ENCODE measurements around the gene DTL.

Gene DTL

GRCh38 chr1:212073490-212073889 lies 37.9 kb downstream of the DTL start:
- H3K9ac ChIP-seq (ENCODE audit: low read depth, low read length): no peak overlapping the region
- H3K4me3 ChIP-seq (ENCODE audit: low read length): no peak overlapping the region
- no peak overlapping the region for H3K27ac ChIP-seq (ENCODE audit: low read length)
- H3K4me1 ChIP-seq (ENCODE audit: insufficient read depth, low read length): no peaks in the 10 kb centered on the region
- H3K9me3 ChIP-seq (ENCODE audit: insufficient read depth, low read depth, low read length): no peaks in the 10 kb centered on the region
- H3K27me3 ChIP-seq (ENCODE audit: insufficient read depth, low read length): no peaks in the 10 kb centered on the region
- H3K36me3 ChIP-seq (ENCODE audit: insufficient read depth, low read depth, low read length): peaks cover 94% of the 10 kb centered on the region

GRCh38 chr1:212074313-212074712 lies 38.8 kb downstream of the DTL start:
- no peaks in the 10 kb centered on the region for H3K9me3 ChIP-seq (ENCODE audit: insufficient read depth, low read depth, low read length)
- no peaks in the 10 kb centered on the region for H3K4me1 ChIP-seq (ENCODE audit: insufficient read depth, low read length)
- no peak overlapping the region for H3K4me3 ChIP-seq (ENCODE audit: low read length)
- no peak overlapping the region for H3K9ac ChIP-seq (ENCODE audit: low read depth, low read length)
- H3K36me3 ChIP-seq (ENCODE audit: insufficient read depth, low read depth, low read length): peaks cover 94% of the 10 kb centered on the region
- no peak overlapping the region for H3K27ac ChIP-seq (ENCODE audit: low read length)
- no peaks in the 10 kb centered on the region for H3K27me3 ChIP-seq (ENCODE audit: insufficient read depth, low read length)

GRCh38 chr1:212074856-212075255 lies 39.3 kb downstream of the DTL start:
- H3K36me3 ChIP-seq (ENCODE audit: insufficient read depth, low read depth, low read length): peaks cover 96% of the 10 kb centered on the region
- no peaks in the 10 kb centered on the region for H3K9me3 ChIP-seq (ENCODE audit: insufficient read depth, low read depth, low read length)
- no peak overlapping the region for H3K4me3 ChIP-seq (ENCODE audit: low read length)
- H3K4me1 ChIP-seq (ENCODE audit: insufficient read depth, low read length): no peaks in the 10 kb centered on the region
- no peak overlapping the region for H3K9ac ChIP-seq (ENCODE audit: low read depth, low read length)
- H3K27ac ChIP-seq (ENCODE audit: low read length): no peak overlapping the region
- no peaks in the 10 kb centered on the region for H3K27me3 ChIP-seq (ENCODE audit: insufficient read depth, low read length)

GRCh38 chr1:212077028-212077427 lies 41.5 kb downstream of the DTL start:
- Histone ChIP-seq H3K9ac (ENCODE audit: low read depth, low read length) (no peak overlapping the region), H3K4me3 (ENCODE audit: low read length) (no peak overlapping the region), H3K27ac (ENCODE audit: low read length) (no peak overlapping the region), H3K27me3 (ENCODE audit: insufficient read depth, low read length) (no peaks in the 10 kb centered on the region), H3K4me1 (ENCODE audit: insufficient read depth, low read length) (no peaks in the 10 kb centered on the region), H3K36me3 (ENCODE audit: insufficient read depth, low read depth, low read length) (peaks cover 96% of the 10 kb centered on the region), H3K9me3 (ENCODE audit: insufficient read depth, low read depth, low read length) (no peaks in the 10 kb centered on the region)

GRCh38 chr1:212078826-212079225 lies 43.3 kb downstream of the DTL start:
- H3K27ac ChIP-seq (ENCODE audit: low read length): no peak overlapping the region
- H3K9ac ChIP-seq (ENCODE audit: low read depth, low read length): no peak overlapping the region
- H3K9me3 ChIP-seq (ENCODE audit: insufficient read depth, low read depth, low read length): no peaks in the 10 kb centered on the region
- no peaks in the 10 kb centered on the region for H3K4me1 ChIP-seq (ENCODE audit: insufficient read depth, low read length)
- no peak overlapping the region for H3K4me3 ChIP-seq (ENCODE audit: low read length)
- no peaks in the 10 kb centered on the region for H3K27me3 ChIP-seq (ENCODE audit: insufficient read depth, low read length)
- H3K36me3 ChIP-seq (ENCODE audit: insufficient read depth, low read depth, low read length): peaks cover 99% of the 10 kb centered on the region

- Histone ChIP-seq H3K9ac (ENCODE audit: low read depth, low read length) (no peak overlapping the region), H3K36me3 (ENCODE audit: insufficient read depth, low read depth, low read length) (peaks cover 96% of the 10 kb centered on the region), H3K4me1 (ENCODE audit: insufficient read depth, low read length) (no peaks in the 10 kb centered on the region), H3K27me3 (ENCODE audit: insufficient read depth, low read length) (no peaks in the 10 kb centered on the region), H3K27ac (ENCODE audit: low read length) (no peak overlapping the region), H3K9me3 (ENCODE audit: insufficient read depth, low read depth, low read length) (no peaks in the 10 kb centered on the region), H3K4me3 (ENCODE audit: low read length) (no peak overlapping the region)
Observed at GRCh38 chr1:212082765-212083406, 47.3 kb downstream of the DTL start.

GRCh38 chr1:212089560-212090163 lies 54.1 kb downstream of the DTL start:
- H3K36me3 ChIP-seq (ENCODE audit: insufficient read depth, low read depth, low read length): peaks cover 71% of the 10 kb centered on the region
- H3K27ac ChIP-seq (ENCODE audit: low read length): no peak overlapping the region
- no peak overlapping the region for H3K9ac ChIP-seq (ENCODE audit: low read depth, low read length)
- no peaks in the 10 kb centered on the region for H3K27me3 ChIP-seq (ENCODE audit: insufficient read depth, low read length)
- no peaks in the 10 kb centered on the region for H3K9me3 ChIP-seq (ENCODE audit: insufficient read depth, low read depth, low read length)
- no peaks in the 10 kb centered on the region for H3K4me1 ChIP-seq (ENCODE audit: insufficient read depth, low read length)
- H3K4me3 ChIP-seq (ENCODE audit: low read length): no peak overlapping the region

GRCh38 chr1:212091438-212092121 lies 56.0 kb downstream of the DTL start:
- H3K27ac ChIP-seq (ENCODE audit: low read length): no peak overlapping the region

GRCh38 chr1:212097360-212097759 lies 61.8 kb downstream of the DTL start:
- H3K9ac ChIP-seq (ENCODE audit: low read depth, low read length): no peak overlapping the region
- H3K27me3 ChIP-seq (ENCODE audit: insufficient read depth, low read length): no peaks in the 10 kb centered on the region
- H3K27ac ChIP-seq (ENCODE audit: low read length): no peak overlapping the region
- no peak overlapping the region for H3K4me3 ChIP-seq (ENCODE audit: low read length)
- H3K9me3 ChIP-seq (ENCODE audit: insufficient read depth, low read depth, low read length): no peaks in the 10 kb centered on the region
- H3K4me1 ChIP-seq (ENCODE audit: insufficient read depth, low read length): peaks cover 11% of the 10 kb centered on the region; the same call in 1 of the 2 replicates
- peaks cover 44% of the 10 kb centered on the region for H3K36me3 ChIP-seq (ENCODE audit: insufficient read depth, low read depth, low read length)

More at GRCh38 chr1:212091438-212092121, 56.0 kb downstream of the DTL start:
- no peaks in the 10 kb centered on the region for H3K4me1 ChIP-seq (ENCODE audit: insufficient read depth, low read length)
- H3K27me3 ChIP-seq (ENCODE audit: insufficient read depth, low read length): no peaks in the 10 kb centered on the region
- H3K4me3 ChIP-seq (ENCODE audit: low read length): no peak overlapping the region
- no peaks in the 10 kb centered on the region for H3K9me3 ChIP-seq (ENCODE audit: insufficient read depth, low read depth, low read length)
- no peak overlapping the region for H3K9ac ChIP-seq (ENCODE audit: low read depth, low read length)
- H3K36me3 ChIP-seq (ENCODE audit: insufficient read depth, low read depth, low read length): peaks cover 52% of the 10 kb centered on the region

- Histone ChIP-seq H3K4me1 (ENCODE audit: insufficient read depth, low read length) (peaks cover 11% of the 10 kb centered on the region; the same call in 1 of the 2 replicates), H3K36me3 (ENCODE audit: insufficient read depth, low read depth, low read length) (peaks cover 54% of the 10 kb centered on the region), H3K27me3 (ENCODE audit: insufficient read depth, low read length) (no peaks in the 10 kb centered on the region), H3K4me3 (ENCODE audit: low read length) (no peak overlapping the region), H3K9me3 (ENCODE audit: insufficient read depth, low read depth, low read length) (no peaks in the 10 kb centered on the region), H3K27ac (ENCODE audit: low read length) (peak overlapping the region; percentile 6), H3K9ac (ENCODE audit: low read depth, low read length) (no peak overlapping the region)
Observed at GRCh38 chr1:212098310-212098709, 62.8 kb downstream of the DTL start.

GRCh38 chr1:212098771-212099170 lies 63.2 kb downstream of the DTL start:
- H3K4me3 ChIP-seq (ENCODE audit: low read length): no peak overlapping the region
- H3K9me3 ChIP-seq (ENCODE audit: insufficient read depth, low read depth, low read length): no peaks in the 10 kb centered on the region
- peak overlapping the region; percentile 6 for H3K27ac ChIP-seq (ENCODE audit: low read length)
- peaks cover 58% of the 10 kb centered on the region for H3K36me3 ChIP-seq (ENCODE audit: insufficient read depth, low read depth, low read length)
- H3K27me3 ChIP-seq (ENCODE audit: insufficient read depth, low read length): no peaks in the 10 kb centered on the region
- no peak overlapping the region for H3K9ac ChIP-seq (ENCODE audit: low read depth, low read length)
- H3K4me1 ChIP-seq (ENCODE audit: insufficient read depth, low read length): peaks cover 11% of the 10 kb centered on the region; the same call in 1 of the 2 replicates

- Histone ChIP-seq H3K27ac (ENCODE audit: low read length) (no peak overlapping the region), H3K9ac (ENCODE audit: low read depth, low read length) (no peak overlapping the region), H3K4me3 (ENCODE audit: low read length) (no peak overlapping the region), H3K4me1 (ENCODE audit: insufficient read depth, low read length) (peaks cover 26% of the 10 kb centered on the region; the same call in 1 of the 2 replicates), H3K36me3 (ENCODE audit: insufficient read depth, low read depth, low read length) (peaks cover 65% of the 10 kb centered on the region), H3K9me3 (ENCODE audit: insufficient read depth, low read depth, low read length) (no peaks in the 10 kb centered on the region), H3K27me3 (ENCODE audit: insufficient read depth, low read length) (no peaks in the 10 kb centered on the region)
Observed at GRCh38 chr1:212101251-212101650, 65.7 kb downstream of the DTL start.
